Nephron progenitor cell (in vitro differentiated cells): ENCODE results near the gene KIF16B.

Experiments used
- DNase-seq: peaks from one replicate; pipeline ENCODE4 v3.0.0; 2021
- H3K27ac Mint-ChIP-seq: 2 replicates; pipeline ENCODE4 v1.8.0; 2021; ENCODE audit warnings: mild to moderate bottlenecking, moderate library complexity, mixed read lengths
- H3K27me3 Mint-ChIP-seq: 2 replicates; pipeline ENCODE4 v1.8.0; 2021; ENCODE audit warnings: mild to moderate bottlenecking, low read depth, mixed read lengths; ENCODE audit not compliant: poor library complexity
- H3K36me3 Mint-ChIP-seq: 2 replicates; pipeline ENCODE4 v1.8.0; 2021; ENCODE audit warnings: low read depth, mixed read lengths
- H3K4me1 Mint-ChIP-seq: 2 replicates; pipeline ENCODE4 v1.8.0; 2021; ENCODE audit warnings: mixed read lengths
- H3K4me3 Mint-ChIP-seq: 2 replicates; pipeline ENCODE4 v1.8.0; 2021; ENCODE audit warnings: mild to moderate bottlenecking, moderate library complexity, mixed read lengths
- H3K9me3 Mint-ChIP-seq: 2 replicates; pipeline ENCODE4 v1.8.0; 2021; ENCODE audit warnings: mild to moderate bottlenecking, moderate library complexity, mixed read lengths
- TF ChIP-seq, protein P1 (sequence below): fragments of 200-600 bp; sonication (generic); IDR thresholded peaks from 2 replicates; pipeline ENCODE4 v1.5.0; 2021; ENCODE audit warnings: antibody characterized with exemption

Gene KIF16B

DNA sequence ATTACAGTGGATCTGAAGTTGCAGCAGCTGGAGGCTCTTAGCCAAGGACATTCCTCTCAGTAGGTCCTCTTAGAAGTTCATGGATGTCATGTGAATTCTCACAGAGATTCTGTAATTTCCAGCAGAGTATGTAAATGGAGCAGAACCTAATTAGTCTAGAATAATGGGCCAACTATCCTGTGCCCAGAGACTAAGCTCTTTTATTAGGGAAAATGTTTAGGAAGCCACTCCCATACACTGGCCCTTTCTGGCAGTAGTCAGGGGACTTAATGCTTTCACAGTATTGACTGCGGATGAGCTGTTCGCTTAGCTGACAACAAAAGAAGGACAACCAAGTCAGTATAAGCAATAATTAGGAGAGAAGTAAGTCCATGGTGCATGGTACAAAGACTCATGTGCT lies 43.8 kb upstream of the KIF16B start:
- TF ChIP-seq, protein P1, sequence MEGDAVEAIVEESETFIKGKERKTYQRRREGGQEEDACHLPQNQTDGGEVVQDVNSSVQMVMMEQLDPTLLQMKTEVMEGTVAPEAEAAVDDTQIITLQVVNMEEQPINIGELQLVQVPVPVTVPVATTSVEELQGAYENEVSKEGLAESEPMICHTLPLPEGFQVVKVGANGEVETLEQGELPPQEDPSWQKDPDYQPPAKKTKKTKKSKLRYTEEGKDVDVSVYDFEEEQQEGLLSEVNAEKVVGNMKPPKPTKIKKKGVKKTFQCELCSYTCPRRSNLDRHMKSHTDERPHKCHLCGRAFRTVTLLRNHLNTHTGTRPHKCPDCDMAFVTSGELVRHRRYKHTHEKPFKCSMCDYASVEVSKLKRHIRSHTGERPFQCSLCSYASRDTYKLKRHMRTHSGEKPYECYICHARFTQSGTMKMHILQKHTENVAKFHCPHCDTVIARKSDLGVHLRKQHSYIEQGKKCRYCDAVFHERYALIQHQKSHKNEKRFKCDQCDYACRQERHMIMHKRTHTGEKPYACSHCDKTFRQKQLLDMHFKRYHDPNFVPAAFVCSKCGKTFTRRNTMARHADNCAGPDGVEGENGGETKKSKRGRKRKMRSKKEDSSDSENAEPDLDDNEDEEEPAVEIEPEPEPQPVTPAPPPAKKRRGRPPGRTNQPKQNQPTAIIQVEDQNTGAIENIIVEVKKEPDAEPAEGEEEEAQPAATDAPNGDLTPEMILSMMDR: no peak
- Mint-ChIP-seq H3K9me3 (peaks cover 36% of the 10 kb centered on the region), H3K4me3 (no peak overlapping the region), H3K36me3 (peaks cover 13% of the 10 kb centered on the region), H3K27me3 (no peaks in the 10 kb centered on the region), H3K4me1 (peaks cover 17% of the 10 kb centered on the region), H3K27ac (no peak overlapping the region)
- no peak for DNase-seq

DNA sequence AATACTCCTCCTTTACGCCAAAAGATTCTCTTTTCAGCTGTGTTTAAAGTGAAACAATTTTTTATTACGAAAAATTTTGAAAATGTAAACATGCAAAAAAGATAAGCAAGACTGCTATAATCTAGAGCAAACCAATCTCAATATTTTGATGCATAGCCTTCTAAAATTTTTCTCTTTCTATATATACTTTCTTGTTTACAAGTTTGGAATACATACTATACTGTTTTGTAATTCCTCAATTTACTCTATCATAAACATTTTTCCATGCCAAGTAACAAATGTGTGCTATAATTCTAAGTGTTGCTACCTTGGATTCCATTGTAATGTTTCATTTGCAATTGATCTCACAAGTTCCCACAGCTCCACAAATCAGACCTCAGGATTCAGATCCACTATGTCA lies 43.1 kb upstream of the KIF16B start:
- no peak overlapping the region for H3K4me3 Mint-ChIP-seq
- no peak for DNase-seq
- peaks cover 13% of the 10 kb centered on the region for H3K36me3 Mint-ChIP-seq
- TF ChIP-seq, protein P1: no peak
- H3K27ac Mint-ChIP-seq: no peak overlapping the region
- H3K4me1 Mint-ChIP-seq: peaks cover 21% of the 10 kb centered on the region
- no peaks in the 10 kb centered on the region for H3K27me3 Mint-ChIP-seq
- H3K9me3 Mint-ChIP-seq: peaks cover 36% of the 10 kb centered on the region

DNA sequence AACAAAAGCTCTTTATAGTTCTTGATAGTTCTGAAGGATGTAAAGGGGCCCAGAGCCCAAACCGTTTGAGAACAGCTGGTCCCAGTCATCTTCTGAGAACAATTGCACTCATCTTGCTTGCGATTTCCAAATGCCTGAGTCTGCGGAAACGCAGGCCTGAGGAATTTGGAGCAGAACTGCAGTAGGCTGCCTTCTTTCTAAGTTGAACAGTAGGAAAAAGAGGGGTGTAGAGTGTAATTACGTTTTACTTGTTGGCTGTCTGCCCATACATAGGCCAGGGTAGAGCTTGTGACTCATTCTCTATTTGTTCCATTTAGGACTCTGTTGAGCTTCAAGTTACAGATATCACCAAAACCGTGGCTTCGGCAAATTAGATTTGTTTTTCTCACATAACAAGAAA lies 42.0 kb upstream of the KIF16B start:
- H3K27me3 Mint-ChIP-seq: no peaks in the 10 kb centered on the region
- TF ChIP-seq, protein P1: no peak
- peaks cover 39% of the 10 kb centered on the region for H3K9me3 Mint-ChIP-seq
- peaks cover 13% of the 10 kb centered on the region for H3K36me3 Mint-ChIP-seq
- H3K27ac Mint-ChIP-seq: peak overlapping the region; percentile 12
- no peak for DNase-seq
- H3K4me1 Mint-ChIP-seq: peaks cover 28% of the 10 kb centered on the region
- no peak overlapping the region for H3K4me3 Mint-ChIP-seq

DNA sequence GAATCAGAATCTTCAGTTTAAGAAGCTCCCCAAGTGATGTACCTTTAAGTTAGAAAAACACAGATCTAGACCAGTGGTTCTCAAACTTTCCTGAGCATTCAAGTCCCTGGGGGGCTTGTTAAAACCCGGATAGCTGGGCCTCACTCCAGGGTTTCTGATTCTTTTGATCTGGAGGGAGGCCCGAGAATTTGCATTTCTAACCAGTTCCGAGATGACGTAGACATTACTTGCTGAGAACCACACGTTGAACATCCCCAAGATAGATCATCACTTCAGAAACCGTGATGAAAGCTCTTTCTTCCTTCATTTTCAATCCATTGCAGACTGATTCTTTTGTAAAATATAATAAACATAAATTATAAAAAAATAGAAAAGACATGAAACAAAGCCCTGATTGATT lies 40.7 kb upstream of the KIF16B start:
- no peak for DNase-seq
- peaks cover 9% of the 10 kb centered on the region for H3K36me3 Mint-ChIP-seq
- TF ChIP-seq, protein P1: no peak
- H3K27me3 Mint-ChIP-seq: peaks cover 3% of the 10 kb centered on the region
- H3K4me3 Mint-ChIP-seq: no peak overlapping the region
- no peak overlapping the region for H3K27ac Mint-ChIP-seq
- peaks cover 41% of the 10 kb centered on the region for H3K4me1 Mint-ChIP-seq
- H3K9me3 Mint-ChIP-seq: peaks cover 31% of the 10 kb centered on the region

DNA sequence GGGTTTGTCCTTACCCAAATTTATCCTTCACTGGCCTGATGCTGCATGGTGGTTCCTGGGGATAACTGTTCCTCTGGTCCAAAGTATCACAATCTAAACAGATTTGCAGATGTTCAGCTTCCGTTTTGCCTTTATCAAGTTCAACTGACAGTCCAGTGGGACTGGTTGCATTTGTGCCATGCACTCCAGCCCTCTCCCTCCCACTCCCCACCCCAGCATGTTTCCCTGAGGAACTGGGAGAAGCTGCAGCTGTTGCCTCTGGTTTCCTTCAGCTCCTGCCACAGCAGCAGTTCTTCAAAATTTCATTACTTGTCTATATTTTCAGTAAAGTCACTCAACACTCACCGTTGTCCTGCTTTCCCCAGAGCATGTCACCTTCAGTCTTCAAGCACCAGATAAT lies 39.5 kb upstream of the KIF16B start:
- TF ChIP-seq, protein P1: no peak
- Mint-ChIP-seq H3K36me3 (peaks cover 8% of the 10 kb centered on the region), H3K27ac (no peak overlapping the region), H3K4me3 (no peak overlapping the region), H3K9me3 (peaks cover 23% of the 10 kb centered on the region), H3K4me1 (peaks cover 53% of the 10 kb centered on the region), H3K27me3 (peaks cover 7% of the 10 kb centered on the region)
- no peak for DNase-seq

DNA sequence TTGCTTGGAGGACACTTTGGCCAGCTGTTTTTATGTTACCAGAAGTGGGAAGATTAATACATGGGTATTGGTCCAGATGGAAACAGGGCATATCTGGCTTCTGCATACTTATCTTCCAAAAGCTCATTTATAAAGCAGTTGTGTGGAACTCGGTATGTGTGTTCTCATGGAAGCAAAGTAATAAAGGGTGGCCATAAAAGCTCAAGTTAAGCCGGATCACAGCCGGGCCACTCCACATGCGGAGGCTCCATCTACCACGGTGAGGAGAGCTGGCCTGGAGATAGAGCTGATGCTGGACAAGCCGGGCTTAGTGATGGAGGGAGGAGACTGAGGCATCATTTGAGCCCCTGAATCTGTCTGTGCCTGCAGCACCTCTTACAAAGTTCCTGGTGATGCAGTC lies 38.6 kb upstream of the KIF16B start:
- H3K36me3 Mint-ChIP-seq: peaks cover 5% of the 10 kb centered on the region
- H3K9me3 Mint-ChIP-seq: peaks cover 15% of the 10 kb centered on the region
- H3K4me1 Mint-ChIP-seq: peaks cover 62% of the 10 kb centered on the region
- peaks cover 7% of the 10 kb centered on the region for H3K27me3 Mint-ChIP-seq
- H3K27ac Mint-ChIP-seq: no peak overlapping the region
- H3K4me3 Mint-ChIP-seq: no peak overlapping the region
- no peak for DNase-seq
- TF ChIP-seq, protein P1: no peak
